ENCODE results near the gene MAGT1. TPM values are rescaled to one million over a fixed set of nuclear protein-coding genes. Genes with fewer than 3 reads are reported as not detected.

Gene MAGT1
- total RNA-seq, 1 donor from 2014 or later: 66.8 TPM

DNA sequence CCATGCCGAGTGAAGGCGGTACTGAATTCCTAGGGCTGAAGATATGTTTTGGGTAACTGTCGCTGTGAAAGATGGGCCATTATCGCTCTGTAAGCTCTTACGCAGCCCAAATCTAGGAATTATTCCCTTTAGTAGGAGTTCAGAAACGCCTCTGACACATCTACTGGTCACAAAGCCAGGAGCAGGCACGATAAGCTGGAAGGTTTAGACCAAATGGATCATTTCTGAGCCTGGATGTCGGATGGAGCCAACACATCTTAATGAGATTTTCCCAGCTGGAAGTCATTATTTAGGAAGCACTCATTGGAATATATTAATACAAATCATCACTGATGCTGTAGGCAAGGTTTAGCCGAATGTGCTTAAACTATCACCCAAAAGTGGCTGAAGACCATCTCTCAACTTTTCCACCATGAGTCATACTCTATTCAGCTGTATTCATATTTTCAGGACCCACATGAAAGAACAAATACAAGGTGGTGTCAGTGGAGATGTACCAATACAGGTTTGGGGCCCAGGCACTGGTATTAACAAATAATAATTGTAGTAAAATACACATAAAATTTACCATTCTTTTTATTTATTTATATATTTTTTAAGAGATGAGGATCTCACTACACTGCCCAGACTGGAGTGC lies 75.0 kb downstream of the MAGT1 start:
- Mint-ChIP-seq H3K36me3 (ENCODE audit: unreplicated experiment) (peaks cover 7% of the 10 kb centered on the region), H3K9me3 (ENCODE audit: unreplicated experiment) (peaks cover 16% of the 10 kb centered on the region), H3K27me3 (ENCODE audit: unreplicated experiment) (no peaks in the 10 kb centered on the region), H3K4me3 (ENCODE audit: unreplicated experiment) (no peak overlapping the region), H3K27ac (ENCODE audit: unreplicated experiment) (no peak overlapping the region), H3K4me1 (ENCODE audit: unreplicated experiment) (peaks cover 3% of the 10 kb centered on the region)
- TF ChIP-seq, protein P1, sequence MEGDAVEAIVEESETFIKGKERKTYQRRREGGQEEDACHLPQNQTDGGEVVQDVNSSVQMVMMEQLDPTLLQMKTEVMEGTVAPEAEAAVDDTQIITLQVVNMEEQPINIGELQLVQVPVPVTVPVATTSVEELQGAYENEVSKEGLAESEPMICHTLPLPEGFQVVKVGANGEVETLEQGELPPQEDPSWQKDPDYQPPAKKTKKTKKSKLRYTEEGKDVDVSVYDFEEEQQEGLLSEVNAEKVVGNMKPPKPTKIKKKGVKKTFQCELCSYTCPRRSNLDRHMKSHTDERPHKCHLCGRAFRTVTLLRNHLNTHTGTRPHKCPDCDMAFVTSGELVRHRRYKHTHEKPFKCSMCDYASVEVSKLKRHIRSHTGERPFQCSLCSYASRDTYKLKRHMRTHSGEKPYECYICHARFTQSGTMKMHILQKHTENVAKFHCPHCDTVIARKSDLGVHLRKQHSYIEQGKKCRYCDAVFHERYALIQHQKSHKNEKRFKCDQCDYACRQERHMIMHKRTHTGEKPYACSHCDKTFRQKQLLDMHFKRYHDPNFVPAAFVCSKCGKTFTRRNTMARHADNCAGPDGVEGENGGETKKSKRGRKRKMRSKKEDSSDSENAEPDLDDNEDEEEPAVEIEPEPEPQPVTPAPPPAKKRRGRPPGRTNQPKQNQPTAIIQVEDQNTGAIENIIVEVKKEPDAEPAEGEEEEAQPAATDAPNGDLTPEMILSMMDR (IDR thresholded peaks at IDR 0.05): no peak
- no peak for DNase-seq (ENCODE audit: extremely low spot score, unreplicated experiment)

DNA sequence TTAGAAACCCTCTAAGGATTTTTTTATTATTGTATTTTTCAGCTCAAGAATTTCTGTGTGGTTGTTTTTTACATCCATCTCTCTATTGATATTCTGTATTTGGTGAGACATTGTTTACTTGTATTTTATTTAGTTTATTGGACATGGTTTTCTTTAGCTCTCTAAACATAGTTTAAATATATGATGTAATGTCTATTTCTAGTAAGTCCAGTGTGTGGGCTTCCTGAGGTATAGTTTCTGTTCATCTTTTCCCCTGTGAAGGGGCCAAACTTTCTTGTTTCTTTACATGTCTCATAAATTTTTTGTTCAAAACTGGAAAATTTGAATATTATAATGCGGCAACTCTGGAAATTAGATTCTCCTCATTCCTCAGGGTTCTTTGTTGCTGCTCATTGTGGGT lies 81.0 kb downstream of the MAGT1 start:
- Mint-ChIP-seq H3K4me1 (ENCODE audit: unreplicated experiment) (peaks cover 3% of the 10 kb centered on the region), H3K36me3 (ENCODE audit: unreplicated experiment) (no peaks in the 10 kb centered on the region), H3K27me3 (ENCODE audit: unreplicated experiment) (no peaks in the 10 kb centered on the region), H3K4me3 (ENCODE audit: unreplicated experiment) (no peak overlapping the region), H3K27ac (ENCODE audit: unreplicated experiment) (no peak overlapping the region), H3K9me3 (ENCODE audit: unreplicated experiment) (peaks cover 11% of the 10 kb centered on the region)
- TF ChIP-seq, protein P1 (IDR thresholded peaks at IDR 0.05): no peak
- no peak for DNase-seq (ENCODE audit: extremely low spot score, unreplicated experiment)

DNA sequence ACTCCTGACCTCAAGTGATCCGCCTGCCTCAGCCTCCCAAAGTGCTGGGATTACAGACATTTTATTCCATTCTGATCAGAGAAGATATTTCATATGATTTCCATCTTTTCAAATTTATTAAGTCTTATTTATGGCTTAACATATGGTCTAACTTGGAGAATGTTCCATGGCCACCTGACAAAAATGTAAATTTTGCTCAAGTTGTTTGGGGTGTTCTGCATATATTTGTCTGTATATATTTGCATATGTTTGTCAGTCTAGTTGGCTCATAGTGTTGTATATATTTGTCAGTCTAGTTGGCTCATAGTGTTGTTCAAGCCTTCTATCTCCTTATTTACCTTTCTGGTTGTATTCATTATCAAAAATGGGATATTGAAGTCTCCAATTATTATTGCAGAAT lies 93.0 kb downstream of the MAGT1 start:
- no peak for DNase-seq (ENCODE audit: extremely low spot score, unreplicated experiment)
- Mint-ChIP-seq H3K4me1 (ENCODE audit: unreplicated experiment) (no peaks in the 10 kb centered on the region), H3K9me3 (ENCODE audit: unreplicated experiment) (peaks cover 14% of the 10 kb centered on the region), H3K27ac (ENCODE audit: unreplicated experiment) (no peak overlapping the region), H3K4me3 (ENCODE audit: unreplicated experiment) (no peak overlapping the region), H3K27me3 (ENCODE audit: unreplicated experiment) (peaks cover 4% of the 10 kb centered on the region), H3K36me3 (ENCODE audit: unreplicated experiment) (no peaks in the 10 kb centered on the region)
- TF ChIP-seq, protein P1 (IDR thresholded peaks at IDR 0.05): no peak

DNA sequence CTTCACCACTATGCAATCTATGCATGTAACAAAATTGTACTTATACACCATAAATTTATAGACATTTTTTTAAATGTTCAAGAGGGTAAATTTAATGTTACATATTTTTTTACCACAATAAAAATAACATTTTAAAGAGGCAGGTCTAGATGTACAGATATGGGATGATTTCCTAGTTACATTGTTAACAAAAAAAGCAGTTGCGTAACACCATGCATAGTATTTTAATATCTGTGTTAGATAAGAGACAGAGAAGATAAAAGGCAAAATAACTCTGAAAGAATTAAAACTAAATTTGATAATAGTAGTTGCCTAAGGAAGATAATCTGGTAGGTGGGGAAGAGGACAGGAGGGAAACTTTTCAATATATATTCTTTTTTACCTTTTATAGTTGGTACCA lies 100.1 kb downstream of the MAGT1 start:
- Mint-ChIP-seq H3K36me3 (ENCODE audit: unreplicated experiment) (peaks cover 2% of the 10 kb centered on the region), H3K27ac (ENCODE audit: unreplicated experiment) (no peak overlapping the region), H3K27me3 (ENCODE audit: unreplicated experiment) (no peaks in the 10 kb centered on the region), H3K4me3 (ENCODE audit: unreplicated experiment) (no peak overlapping the region), H3K4me1 (ENCODE audit: unreplicated experiment) (no peaks in the 10 kb centered on the region), H3K9me3 (ENCODE audit: unreplicated experiment) (peaks cover 7% of the 10 kb centered on the region)
- no peak for DNase-seq (ENCODE audit: extremely low spot score, unreplicated experiment)
- TF ChIP-seq, protein P1 (IDR thresholded peaks at IDR 0.05): no peak

DNA sequence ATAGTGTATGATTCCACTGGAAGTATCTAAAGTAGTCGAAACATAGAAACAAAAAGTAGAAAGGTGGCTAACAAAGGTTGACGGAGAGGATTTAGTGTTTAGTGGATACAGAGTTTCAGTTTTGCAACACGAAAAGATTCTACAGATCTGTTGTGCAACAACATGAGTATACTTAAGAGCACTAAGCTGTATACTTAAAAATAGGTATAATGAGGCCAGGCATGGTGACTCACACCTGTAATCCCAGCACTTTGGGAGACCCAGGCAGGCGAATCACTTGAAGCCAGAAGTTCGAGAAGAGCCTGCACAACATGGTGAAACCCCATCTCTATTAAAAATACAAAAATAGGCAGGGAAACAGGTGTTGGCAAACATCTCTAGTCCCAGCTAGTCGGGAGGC lies 101.3 kb downstream of the MAGT1 start:
- no peak overlapping the region for H3K4me3 Mint-ChIP-seq (ENCODE audit: unreplicated experiment)
- peaks cover 2% of the 10 kb centered on the region for H3K36me3 Mint-ChIP-seq (ENCODE audit: unreplicated experiment)
- TF ChIP-seq, protein P1 (IDR thresholded peaks at IDR 0.05): no peak
- no peak for DNase-seq (ENCODE audit: extremely low spot score, unreplicated experiment)
- no peak overlapping the region for H3K27ac Mint-ChIP-seq (ENCODE audit: unreplicated experiment)
- H3K4me1 Mint-ChIP-seq (ENCODE audit: unreplicated experiment): no peaks in the 10 kb centered on the region
- no peaks in the 10 kb centered on the region for H3K27me3 Mint-ChIP-seq (ENCODE audit: unreplicated experiment)
- H3K9me3 Mint-ChIP-seq (ENCODE audit: unreplicated experiment): peaks cover 7% of the 10 kb centered on the region
